HG03354 (cell line): ENCODE data around the gene EFR3B.
"Not testable (repeated sequence)": the region's sequence is repeated elsewhere in the genome, so short reads cannot be mapped to it uniquely, and the experiment has no call there.

ENCODE experiments used
- ATAC-seq: cut with Tn5 transposase; IDR thresholded peaks from one replicate; pipeline ENCODE4 v1.9.1; 2021; ENCODE audit warnings: mild to moderate bottlenecking; ENCODE audit not compliant: unreplicated experiment, poor library complexity, severe bottlenecking

The EFR3B gene

DNA sequence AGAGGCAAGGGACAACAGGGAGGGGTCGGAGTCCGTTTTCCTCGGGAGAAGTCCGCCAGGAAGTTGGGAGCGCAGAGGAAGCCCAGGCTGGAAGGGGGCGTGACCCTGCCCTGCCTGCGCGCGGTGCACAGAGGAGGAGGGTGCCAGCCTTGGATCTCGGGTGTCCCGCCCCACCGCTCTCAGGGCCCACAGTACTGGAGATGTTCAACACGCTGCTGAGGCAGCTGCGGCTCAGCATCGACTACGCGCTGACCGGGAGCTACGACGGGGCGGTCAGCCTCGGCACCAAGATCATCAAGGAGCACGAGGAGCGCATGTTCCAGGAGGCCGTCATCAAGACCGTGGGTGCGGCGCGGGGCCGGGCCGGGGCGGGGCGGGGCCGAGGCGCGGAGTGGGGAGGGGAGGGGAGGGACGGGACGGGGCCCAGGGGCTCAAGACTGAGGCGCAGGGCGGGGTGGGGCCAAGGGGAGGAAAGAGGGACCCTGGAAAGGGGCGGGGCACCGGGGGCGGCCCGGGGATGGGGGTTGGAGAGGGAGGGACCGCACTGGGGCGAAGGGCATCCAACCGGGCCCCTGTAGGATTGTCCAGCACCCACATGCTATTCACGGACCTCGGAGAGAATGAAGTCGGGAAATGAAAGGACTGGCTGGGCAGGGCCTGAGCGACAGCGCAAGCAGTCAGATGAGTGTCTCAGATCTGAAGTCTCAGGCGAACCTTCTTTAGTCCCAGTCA, 89.9 kb downstream of the EFR3B start:
- no peak for ATAC-seq

DNA sequence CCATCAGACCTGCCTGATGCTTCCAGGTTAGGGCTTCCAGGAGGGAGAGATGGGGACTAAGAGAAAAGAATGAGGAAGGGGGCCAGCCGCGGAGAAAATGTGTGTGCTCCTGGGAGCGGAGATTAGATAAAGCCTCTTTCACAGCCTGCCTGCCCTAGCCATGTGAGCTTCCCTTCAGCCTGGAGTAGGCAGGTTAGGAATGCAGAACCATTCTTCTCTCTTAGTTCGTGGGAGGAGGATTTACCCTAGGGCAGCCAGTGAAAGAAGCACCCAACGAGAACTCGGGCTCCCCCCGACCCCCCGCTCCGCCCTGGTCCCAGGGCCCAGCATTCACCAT, 90.4 kb downstream of the EFR3B start:
- no peak for ATAC-seq

DNA sequence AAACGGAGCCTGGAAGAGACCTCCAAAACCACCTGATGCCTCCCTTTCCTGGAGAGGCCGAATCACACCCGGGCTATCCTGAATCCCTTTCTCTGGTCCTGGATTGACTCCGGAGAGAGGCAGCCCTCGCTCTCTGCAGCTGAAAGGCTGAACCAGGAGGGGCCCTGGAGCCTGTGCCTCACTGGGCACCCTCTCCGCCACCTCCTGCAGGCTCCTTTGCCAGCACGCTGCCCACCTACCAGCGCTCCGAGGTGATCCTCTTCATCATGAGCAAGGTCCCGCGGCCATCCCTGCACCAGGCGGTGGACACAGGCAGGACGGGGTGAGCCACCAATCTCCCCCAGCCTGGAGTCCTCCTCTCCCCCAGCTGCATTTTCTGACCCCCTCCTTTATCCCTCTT, 90.8 kb downstream of the EFR3B start:
- no peak for ATAC-seq

DNA sequence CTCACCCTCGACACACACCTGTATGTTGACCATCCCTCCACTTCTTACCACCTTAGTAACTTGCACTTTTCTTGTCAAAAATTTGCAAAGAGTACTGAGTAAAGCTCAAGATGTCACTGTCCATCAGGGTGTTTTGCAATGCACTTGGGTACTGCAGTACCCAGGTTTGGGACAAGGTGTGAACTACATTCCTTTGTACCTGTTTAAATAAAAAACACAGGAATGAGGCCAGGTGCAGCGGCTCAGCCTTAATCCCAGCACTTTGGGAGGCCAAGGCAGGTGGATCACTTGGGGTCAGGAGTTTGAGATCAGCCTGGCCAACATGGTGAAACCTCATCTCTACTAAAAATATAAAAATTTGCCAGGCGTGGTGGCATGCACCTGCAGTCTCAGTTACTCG, 98.7 kb downstream of the EFR3B start:
- ATAC-seq, result not testable (repeated sequence)

DNA sequence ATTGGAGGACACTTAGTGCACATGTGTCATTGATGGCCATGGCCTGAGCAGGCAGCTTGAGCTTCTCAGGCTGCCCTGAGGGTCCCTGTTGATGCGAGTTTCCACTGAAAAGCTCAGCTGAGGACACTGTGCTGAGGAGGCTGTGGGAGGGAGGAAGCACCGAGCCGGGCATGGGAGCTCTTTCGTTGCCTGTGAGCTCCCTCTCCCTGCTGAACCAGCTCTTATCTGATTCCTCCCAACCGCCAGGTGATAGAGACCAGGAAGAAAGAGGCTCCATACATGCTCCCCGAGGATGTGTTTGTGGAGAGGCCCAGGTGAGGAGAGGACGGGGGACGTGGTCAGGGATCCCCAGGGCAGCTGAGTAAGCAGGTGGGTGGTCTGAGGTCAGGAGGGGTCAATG, 99.2 kb downstream of the EFR3B start:
- no peak for ATAC-seq

DNA sequence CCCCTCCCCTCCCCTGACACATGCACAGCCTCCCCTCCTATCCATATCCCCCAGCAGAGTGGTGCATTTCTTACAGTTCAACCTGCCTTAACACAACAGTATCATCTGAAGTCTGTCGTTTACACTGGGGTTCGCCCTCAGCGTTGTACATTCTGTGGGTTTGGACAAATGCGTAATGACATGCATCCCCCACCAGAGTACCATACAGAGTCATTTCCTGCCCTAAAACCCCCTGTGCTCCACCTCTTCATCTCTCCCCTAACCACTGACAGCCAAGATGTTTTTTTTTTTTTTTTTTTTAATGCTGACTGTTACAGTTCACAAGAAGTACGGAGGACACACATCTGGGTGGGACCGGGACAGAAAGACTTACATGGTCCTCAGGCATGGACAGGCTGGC, 103.9 kb downstream of the EFR3B start:
- no peak for ATAC-seq

DNA sequence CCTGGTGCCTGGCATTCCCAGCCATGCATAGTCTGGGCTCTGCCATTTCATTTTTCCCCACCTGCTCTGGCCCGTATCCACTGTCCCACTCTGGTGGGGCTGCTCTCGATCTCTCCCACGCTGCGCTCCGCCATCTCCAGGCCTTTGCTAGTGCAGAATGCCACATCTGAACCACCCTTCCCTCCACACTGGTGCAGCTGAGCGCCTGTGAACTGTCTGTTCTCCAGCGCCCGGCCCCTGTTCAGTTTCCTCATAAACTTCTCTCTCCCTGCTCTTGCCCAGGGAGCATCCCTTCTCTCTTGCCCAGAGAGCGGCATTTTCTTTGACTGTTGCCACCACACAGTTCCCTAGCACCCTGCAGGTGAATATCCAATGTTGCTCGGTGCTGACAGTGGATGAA, 105.0 kb downstream of the EFR3B start:
- ATAC-seq, result no peak

DNA sequence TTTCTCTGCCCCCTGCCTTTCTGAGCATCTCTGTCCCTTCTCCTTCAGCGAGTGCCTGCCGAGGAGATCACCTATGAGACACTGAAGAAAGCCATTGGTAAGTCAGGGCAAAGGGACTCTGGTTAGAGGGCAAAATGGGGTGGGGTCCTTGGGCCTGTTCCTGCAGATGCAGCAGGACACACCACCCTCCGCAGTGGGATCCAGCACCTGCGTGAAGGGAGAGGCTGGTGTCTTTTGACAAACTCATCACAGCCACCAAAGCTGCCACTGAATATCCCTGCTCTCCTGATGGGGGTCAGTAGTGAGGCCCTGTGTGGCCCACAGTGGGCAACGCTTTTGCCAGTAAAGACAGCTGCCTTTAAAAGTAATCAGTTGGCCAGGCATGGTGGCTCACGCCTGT, 107.8 kb downstream of the EFR3B start:
- ATAC-seq, result no peak

DNA sequence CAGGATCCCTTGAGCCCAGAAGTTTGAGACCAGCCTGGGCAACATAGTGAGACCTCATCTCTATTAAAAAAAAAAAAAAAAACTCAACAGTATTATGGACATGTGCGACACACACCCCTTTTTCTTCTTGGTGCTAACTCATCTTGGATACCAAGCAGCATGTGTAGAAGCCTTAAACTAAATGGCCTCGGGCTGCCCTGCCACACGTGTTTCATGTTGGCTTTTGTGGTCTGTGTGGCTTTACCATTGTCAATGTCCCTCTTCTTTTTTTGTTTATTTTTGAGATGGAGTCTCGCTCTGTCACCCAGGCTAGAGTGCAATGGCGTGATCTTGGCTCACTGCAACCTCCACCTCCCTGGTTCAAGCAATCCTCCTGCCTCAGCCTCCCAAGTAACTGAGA, 109.1 kb downstream of the EFR3B start:
- not testable (repeated sequence) for ATAC-seq

DNA sequence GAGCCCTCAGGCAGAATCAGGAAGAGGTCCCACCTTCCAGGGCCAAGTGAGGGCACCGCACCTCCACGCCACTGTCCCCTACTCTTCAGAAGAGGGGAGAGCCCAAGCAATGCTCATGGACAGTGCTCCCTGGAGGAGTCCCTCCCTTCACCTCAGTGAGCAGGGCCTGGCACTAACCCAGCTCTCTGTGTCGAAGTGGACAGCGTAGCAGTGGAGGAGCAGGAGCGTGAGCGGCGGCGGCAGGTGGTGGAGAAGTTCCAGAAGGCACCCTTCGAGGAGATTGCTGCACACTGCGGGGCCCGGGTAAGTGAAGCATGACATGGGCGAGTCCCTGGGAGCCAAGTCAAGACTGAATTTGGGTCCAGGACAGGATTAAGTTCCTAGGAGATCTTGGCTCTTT, 109.8 kb downstream of the EFR3B start:
- ATAC-seq, result no peak

DNA sequence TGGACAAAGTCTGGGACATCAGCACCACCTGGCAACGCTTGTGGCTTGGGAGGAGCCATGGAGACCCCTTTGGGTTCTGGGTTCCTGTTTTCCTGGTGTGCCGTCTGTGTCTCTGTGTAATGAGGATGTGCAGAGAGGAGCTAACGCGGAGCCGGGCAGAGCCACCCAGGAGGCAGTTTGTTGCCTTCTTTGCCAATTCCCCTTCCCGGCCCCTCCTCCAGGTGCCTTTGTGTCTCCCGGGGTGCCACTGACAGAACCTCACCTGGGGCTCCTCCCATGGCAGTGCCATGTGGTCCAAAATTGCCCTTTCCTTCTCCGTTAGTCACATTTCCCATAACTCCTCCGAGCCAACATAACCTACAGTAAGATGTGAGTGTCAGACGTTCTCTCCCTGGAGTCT, 113.5 kb downstream of the EFR3B start:
- no peak for ATAC-seq

DNA sequence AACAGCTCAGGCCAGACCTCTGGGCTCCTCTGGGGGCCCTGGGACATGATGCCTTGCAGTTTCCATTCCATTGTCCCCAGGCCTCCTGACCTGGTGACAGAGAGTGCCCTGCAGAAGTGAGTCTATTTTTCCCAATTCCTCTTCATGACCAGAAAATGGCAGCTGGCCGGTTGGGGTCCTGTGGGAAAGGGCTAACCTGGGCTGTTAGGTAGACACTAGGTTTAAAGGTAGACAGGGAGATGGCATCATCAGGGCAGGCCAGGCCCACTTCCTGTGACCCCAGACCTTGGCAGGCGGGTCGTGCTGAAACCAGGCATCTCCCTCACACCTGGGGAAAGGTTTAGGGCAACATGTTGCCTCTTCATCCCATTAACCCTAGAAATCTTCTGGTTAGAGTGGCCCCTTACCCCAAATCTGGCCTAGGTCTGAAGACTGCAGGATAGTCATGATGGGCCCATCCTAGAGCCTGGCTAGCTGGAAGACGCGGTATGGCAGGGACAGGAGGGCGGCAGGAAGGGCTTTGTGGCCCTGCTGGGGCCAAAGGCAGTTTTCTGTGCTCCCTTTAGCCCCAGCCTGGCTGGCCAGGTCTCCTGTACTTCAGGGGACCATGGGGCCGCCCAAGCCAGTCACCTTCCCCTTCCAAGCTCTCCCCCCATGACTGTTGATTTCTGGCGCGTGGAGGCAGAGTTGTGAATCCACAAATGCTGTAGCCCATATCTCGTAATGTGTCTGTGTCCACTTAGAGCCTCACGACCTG, 116.4 kb downstream of the EFR3B start:
- no peak for ATAC-seq

DNA sequence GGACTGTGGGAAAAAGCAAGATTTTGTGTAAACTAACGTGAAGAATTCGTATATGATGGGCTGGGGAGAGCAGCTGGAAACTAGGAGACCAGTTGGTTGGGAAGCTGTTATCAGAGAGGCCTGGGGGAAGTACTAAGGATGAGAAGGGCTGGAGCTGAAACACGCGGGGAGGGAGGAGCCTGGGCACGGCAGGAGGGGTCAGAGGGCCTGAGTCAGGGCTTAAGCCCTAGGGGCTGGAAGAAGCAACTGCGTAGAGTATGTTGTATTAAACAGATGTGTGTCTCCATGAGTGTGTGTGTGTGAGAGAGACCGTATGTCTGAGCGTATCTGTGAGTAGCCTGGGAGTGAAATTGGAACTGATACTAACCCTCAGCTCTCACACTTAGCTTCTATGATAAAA, 118.1 kb downstream of the EFR3B start:
- no peak for ATAC-seq

DNA sequence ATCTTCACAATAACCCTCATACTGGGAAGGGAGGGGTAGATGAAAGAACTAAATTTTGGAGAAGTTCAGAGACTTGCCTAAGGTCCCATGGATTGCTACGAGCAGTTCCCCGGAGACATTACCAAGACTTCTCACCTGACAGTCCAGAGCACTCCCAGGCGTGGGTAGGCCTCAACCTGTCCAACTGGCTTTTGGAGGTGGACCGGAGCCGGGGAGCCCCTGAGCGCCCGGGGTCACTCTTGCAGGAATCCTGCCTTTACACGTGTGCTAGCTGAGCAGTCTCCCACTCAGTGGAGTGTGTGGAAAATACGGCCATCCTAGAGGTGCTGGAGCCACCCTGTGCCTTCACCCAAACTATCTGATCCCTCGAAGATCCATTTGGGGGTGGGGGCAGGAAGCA, 118.5 kb downstream of the EFR3B start:
- no peak for ATAC-seq

DNA sequence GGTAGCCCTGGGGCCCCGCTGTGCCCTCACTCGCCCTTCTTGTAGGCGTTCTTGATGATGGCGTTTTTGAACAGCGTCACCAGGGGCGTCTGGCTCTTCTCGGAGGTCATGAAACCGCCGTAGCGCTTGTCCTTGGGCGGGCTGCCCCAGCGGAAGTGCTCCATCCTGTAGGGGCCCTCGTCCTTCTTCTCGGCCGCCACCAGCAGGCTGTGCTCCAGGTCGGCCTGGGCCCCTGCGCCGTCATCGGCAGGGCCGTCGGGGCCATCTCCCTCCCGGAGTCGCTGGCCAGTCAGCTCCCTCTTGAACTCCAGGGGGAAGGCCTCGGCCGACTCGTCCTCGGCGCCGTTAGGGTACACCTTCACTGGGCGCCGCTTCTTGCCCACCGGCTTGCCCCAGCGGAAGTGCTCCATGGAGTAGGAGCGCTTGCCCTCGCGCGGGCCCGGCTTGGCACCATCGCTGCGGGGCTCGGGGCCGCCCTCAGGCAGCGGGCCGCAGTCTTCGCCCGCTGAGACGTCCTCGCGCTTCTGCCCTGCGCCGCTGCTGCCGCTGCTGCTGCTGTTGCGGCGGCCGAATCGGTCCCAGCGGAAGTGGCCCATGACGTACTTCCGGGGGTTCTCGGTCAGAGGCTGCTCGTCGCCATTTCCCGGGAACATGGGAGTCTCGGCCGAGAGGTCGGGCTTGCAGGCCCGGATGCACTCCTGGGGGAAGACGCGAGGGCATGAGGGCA, 119.3 kb downstream of the EFR3B start:
- peak; percentile 69 for ATAC-seq

DNA sequence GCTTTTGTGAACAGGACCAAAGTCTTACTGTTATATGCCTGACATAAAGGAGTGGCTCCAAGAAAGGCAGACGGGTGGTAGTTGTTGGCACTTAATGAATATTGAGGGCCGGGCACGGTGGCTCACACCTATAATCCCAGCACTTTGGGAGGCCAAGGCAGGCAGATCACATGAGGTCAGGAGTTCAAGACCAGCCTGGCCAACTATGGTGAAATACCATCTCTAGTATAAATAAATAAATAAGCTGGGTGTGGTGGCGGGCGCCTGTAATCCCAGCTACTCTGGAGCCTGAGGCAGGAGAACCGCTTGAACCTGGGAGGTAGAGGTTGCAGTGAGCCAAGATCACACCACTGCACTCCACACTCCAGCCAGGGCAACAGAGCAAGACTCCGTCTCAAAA, 120.2 kb downstream of the EFR3B start:
- not testable (repeated sequence) for ATAC-seq

DNA sequence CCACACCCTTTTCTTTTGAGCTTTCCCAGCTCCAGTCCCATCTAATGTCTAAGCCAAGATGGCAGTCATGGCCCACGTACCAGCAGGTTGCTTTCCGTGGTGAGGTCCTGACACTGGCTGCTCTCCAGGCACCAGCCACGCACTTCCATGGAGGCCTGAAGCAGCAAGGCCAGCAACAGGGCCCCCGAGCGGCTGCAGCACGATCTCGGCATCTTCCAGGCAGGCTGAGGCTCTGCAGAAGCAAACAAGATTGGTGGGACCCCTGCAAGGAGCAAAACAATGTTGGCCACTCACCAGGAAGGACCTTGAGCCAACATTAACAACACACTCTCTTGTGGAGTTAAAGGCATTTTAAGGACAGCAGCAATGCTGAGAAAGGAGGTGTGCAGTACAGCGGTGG, 122.7 kb downstream of the EFR3B start:
- ATAC-seq, result no peak

DNA sequence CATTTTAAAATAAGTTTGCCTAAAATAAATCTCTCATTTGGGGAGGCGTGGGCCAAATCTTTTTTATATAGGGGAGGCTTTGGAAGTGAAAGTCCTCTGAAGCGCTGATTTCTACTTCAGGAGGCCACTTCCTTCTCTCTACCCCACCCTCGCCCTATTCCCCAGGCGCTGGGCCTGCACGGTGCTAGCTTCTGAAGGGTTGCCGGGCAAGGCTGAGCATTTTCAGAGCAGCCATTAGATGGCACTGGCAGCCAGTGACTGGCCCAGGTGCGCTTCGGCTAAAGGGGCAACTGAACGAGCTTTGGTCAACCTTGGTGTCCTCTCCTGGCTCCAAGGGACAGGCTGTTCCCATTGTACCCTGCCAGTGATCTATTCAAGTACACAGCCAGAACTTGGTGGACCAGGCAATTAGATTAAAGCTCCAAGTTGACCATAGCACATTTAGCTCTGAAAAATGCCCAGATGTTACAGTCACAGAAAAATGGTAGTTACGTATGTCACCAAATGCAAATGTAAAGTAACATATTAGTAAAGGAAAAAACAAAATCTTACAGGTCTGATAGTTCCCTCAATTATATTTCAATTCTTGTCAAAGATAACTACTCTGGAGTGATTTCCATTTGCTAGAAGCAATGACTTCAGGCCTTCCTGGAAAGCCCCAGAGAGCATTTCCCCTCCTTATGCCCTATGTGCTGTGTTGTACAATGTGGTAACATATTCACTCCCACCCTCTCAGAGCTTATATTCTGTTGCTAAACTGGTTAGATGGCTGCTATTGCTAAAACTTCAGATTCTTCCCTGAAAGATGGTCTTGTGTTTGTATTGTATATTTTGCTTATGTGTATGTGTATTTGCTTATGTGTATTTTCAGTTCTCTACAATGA, 124.4 kb downstream of the EFR3B start:
- peak; percentile 75 for ATAC-seq

DNA sequence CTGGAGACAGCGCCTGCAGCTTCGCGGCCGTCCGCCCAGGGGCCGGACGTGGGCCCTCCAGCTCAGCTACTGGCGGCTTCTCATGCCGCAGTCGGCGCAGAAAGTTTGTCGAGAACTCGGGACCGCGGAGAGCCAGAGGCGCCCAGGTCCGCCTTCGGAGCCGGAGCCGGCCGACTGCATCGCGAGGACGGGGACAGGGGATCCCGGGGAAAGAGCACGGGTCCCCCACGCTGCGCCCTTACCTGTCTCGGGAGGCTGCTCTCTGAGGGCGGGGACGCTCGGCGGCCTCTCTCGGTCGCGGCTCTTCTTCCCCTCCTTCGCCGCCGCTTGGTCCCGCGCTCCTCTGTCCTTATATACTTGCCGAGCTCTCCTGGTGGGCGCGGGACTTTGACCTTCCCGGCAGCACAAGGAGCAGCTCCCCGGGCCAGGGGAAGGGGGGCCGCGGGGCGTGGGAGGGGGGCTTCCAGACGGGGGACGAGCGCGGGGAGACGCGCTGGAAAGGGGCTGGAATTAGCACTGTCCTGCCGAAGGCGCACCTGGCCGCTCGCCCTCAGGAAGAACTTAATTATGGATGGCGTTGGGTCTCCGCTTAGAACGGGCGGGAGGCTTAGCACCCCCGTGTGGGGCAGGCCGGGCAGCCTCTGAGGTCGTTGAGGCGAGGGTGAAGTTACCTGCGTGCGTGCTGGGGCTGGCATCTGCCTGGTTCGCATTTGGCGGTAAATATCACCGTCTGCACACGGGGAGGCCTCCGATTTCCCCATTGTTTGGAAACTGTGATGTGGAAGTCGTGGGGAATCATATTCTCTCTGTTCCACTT, 126.6 kb downstream of the EFR3B start, which contains the start of gene POMC:
Gene POMC (minus strand): TSS at position 325 of the 817 bp plus-strand sequence. CDS start 3,808 bp downstream, outside the sequence.
- ATAC-seq, result no peak
